HG03565 (cell line): Measurements from ENCODE around the gene GPC6.
A peak's percentile ranks its signal among the peaks of the same experiment; 100 is the strongest.

Experiments used
- ATAC-seq: cut with Tn5 transposase; IDR thresholded peaks from one replicate; pipeline ENCODE4 v1.9.1; 2021; ENCODE audit warnings: mild to moderate bottlenecking, moderate library complexity; ENCODE audit not compliant: unreplicated experiment

The GPC6 gene

GRCh38 chr13:93230261-93230855, 3.8 kb downstream of the GPC6 start:
- ATAC-seq, result no peak

- ATAC-seq, result no peak
Measured at GRCh38 chr13:93231867-93232266, 5.3 kb downstream of the GPC6 start.

- peak; percentile 43 for ATAC-seq
Measured at GRCh38 chr13:93233997-93234416, 7.4 kb downstream of the GPC6 start.

GRCh38 chr13:93234459-93234858, 7.9 kb downstream of the GPC6 start:
- no peak for ATAC-seq

GRCh38 chr13:93235258-93236015, 8.8 kb downstream of the GPC6 start:
- ATAC-seq, result no peak

GRCh38 chr13:93238711-93239110, 12.1 kb downstream of the GPC6 start:
- ATAC-seq, result no peak

- no peak for ATAC-seq
Measured at GRCh38 chr13:93243375-93244063, 16.9 kb downstream of the GPC6 start.

GRCh38 chr13:93244141-93244917, 17.7 kb downstream of the GPC6 start:
- no peak for ATAC-seq

- ATAC-seq, result no peak
Measured at GRCh38 chr13:93244918-93245280, 18.3 kb downstream of the GPC6 start.

- no peak for ATAC-seq
Measured at GRCh38 chr13:93246069-93246468, 19.5 kb downstream of the GPC6 start.

GRCh38 chr13:93248627-93249047, 22.0 kb downstream of the GPC6 start:
- ATAC-seq, result no peak

- ATAC-seq, result no peak
Measured at GRCh38 chr13:93249364-93250306, 23.0 kb downstream of the GPC6 start.

- no peak for ATAC-seq
Measured at GRCh38 chr13:93254775-93255174, 28.2 kb downstream of the GPC6 start.

- no peak for ATAC-seq
Measured at GRCh38 chr13:93256998-93257397, 30.4 kb downstream of the GPC6 start.

- no peak for ATAC-seq
Measured at GRCh38 chr13:93259527-93260080, 33.0 kb downstream of the GPC6 start.

- ATAC-seq, result no peak
Measured at GRCh38 chr13:93260591-93260990, 34.0 kb downstream of the GPC6 start.

GRCh38 chr13:93262729-93263345, 36.2 kb downstream of the GPC6 start:
- no peak for ATAC-seq

- no peak for ATAC-seq
Measured at GRCh38 chr13:93264876-93265275, 38.3 kb downstream of the GPC6 start.

- no peak for ATAC-seq
Measured at GRCh38 chr13:93265800-93266199, 39.2 kb downstream of the GPC6 start.
